Mononuclear cell (primary cell): ENCODE measurements around the gene CD164L2. TPM values are rescaled to one million over a fixed set of nuclear protein-coding genes. Genes with fewer than 3 reads are reported as not detected.

ENCODE experiments used
- H3K27me3 ChIP-seq: 2 replicates; pipeline ENCODE4 v1.6.0; 2011; ENCODE audit warnings: low read length, control low read depth; ENCODE audit not compliant: insufficient read depth
- H3K4me1 ChIP-seq: 2 replicates; pipeline ENCODE4 v1.5.1; 2011; ENCODE audit warnings: mild to moderate bottlenecking, low read length, control low read depth; ENCODE audit not compliant: insufficient read depth
- H3K4me3 ChIP-seq: 2 replicates; pipeline ENCODE4 v1.5.1; 2011; ENCODE audit warnings: mild to moderate bottlenecking, low read length, moderate library complexity
- H3K9me3 ChIP-seq: 2 replicates; pipeline ENCODE4 v1.5.1; 2011; ENCODE audit warnings: low read depth, mild to moderate bottlenecking, control low read depth, low read length
- total RNA-seq: library from RNA; depleted of rRNA; stranded (reverse); fragments of >200 nt; gene quantifications from one replicate; pipeline ENCODE4 v1.2.3, GENCODE V29; 2012

CD164L2 gene
- total RNA-seq, 1 donor, result not detected

- no peaks in the 10 kb centered on the region for H3K27me3 ChIP-seq
- H3K4me1 ChIP-seq, result peaks cover 63% of the 10 kb centered on the region
- no peaks in the 10 kb centered on the region for H3K9me3 ChIP-seq
- peak overlapping the region; percentile 38 for H3K4me3 ChIP-seq
Observed at GRCh38 chr1:27365372-27366112, 17.6 kb downstream of the CD164L2 start.

GRCh38 chr1:27364696-27365371 lies 18.3 kb downstream of the CD164L2 start:
- no peaks in the 10 kb centered on the region for H3K27me3 ChIP-seq
- H3K4me1 ChIP-seq, result peaks cover 60% of the 10 kb centered on the region
- H3K4me3 ChIP-seq, result no peak overlapping the region
- H3K9me3 ChIP-seq, result no peaks in the 10 kb centered on the region

DNA sequence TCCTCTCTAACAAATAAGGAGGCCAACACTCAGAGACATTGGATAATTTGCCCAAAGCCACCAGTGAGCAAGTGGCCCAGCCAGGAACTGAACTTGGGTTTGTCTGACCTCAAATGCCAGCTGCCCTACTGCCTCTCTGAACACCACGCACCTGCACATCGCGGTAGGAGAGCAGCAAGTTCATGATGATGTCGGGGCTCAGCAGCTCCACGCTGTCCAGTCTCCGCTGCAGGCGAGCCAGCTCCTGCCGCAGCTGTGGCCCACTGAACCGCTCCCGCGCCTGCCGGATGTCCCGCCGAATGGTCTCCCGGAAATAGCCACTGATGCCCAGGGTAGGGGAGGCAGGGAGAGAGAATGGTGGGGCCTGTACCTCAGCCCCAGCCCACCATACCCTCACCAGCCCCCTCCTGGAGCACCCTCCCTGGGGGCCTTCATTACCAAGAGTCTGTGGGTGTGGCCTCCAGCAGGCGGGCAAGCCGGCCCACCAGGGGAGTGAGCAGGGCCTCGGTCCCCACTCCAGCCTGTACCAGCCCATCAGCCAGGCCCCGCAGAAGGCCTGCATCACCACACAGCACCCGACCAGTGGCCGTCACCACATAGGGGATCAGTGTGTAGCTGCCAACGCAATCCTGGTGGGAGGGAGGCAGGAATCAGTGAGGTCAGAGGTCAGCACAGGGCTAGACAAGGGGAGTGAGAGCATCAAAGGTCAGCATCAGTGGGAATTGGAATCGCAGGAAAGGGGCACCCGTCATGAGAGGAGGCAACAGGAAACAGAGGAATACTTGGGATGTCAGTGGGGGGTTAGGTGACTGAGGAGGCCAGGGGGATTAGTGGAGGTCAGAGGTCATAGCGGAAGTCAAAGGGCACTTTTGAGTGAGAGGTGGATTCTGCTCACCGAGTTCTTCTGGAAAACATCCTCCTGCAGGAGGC lies 19.1 kb downstream of the CD164L2 start:
- H3K4me3 ChIP-seq, result no peak overlapping the region
- H3K9me3 ChIP-seq, result no peaks in the 10 kb centered on the region
- peaks cover 58% of the 10 kb centered on the region for H3K4me1 ChIP-seq
- H3K27me3 ChIP-seq, result no peaks in the 10 kb centered on the region

DNA sequence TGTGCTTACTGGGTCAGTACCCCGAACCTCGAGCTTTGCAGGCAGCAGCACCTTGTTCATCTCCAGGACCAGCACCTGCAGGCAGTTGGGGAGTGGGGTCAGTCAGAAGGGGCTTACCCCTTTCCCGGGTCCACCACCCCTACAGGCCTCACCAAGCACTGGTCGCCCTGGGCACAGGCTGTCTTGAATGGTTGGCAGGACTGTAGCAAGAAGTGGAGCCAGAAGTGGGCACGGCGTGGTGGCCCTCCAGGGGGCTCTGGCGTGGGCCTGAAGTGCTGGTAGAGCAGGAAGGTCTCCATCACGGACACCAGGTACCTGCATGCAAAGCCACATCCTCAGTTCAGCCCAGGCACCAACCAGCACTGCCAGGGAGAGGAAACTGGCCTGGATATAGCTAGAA lies 21.6 kb downstream of the CD164L2 start:
- Histone ChIP-seq H3K9me3 (no peaks in the 10 kb centered on the region), H3K4me3 (no peak overlapping the region), H3K4me1 (peaks cover 49% of the 10 kb centered on the region), H3K27me3 (no peaks in the 10 kb centered on the region)

DNA sequence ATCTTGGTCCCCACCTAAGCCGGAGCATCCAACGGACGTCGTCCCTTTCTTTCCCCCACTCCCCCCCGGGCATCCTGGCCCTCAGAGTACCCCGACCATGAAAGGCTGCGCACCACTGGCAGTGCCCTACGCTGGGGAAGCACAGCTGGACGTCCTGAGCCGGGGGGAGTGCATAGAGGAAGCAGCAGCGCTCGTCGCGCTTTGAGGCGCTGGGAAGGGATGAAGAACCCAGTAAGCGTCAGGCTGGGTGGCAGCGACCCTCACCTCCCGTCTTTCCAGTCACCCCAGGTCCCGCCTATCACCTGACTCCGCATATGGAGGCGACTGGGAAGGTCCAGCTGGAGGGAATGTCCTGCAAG lies 22.1 kb downstream of the CD164L2 start:
- Histone ChIP-seq H3K9me3 (no peaks in the 10 kb centered on the region), H3K4me1 (peaks cover 51% of the 10 kb centered on the region), H3K27me3 (no peaks in the 10 kb centered on the region), H3K4me3 (no peak overlapping the region)

DNA sequence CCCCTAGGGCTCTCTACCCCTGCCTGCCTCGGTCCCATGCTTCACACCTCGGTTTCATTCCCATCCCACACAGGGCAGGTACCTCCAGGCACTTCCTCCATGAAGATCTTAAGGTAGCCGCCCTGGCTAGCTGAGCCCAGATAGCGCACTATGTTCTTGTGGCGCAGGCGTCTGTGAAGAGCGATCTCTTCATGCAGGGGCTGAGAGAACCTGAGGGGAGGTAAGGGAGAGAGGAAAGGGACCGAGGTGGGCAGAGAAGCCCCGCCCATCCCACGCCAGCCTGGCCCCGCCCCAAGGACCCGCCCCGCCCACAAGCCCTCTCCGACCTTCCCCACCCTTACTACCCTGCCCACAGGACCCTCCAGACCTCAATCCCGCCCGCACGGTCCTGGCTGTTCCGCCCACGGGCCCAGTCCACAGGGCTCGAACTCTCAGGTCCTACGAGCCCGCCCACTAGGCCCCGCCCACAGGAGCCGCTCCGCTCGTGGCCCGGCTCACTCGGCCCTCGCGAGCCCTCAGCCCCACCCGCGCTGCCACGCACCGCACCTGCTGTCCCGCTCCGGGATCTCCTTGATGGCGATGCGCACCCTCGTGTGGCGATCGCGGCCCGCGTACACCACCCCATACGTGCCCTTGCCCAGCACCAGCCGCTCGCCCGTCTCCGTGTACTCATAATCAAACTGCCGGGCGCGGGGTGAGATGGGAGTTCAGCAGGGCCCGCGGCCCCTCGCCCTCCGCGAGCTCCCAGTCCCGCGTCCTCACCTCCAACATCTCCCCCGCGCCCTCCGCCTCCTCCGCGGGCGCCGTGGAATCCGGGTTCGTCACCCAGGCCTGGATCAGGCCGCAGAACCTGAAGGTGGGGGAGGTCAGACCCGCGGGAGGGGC lies 22.7 kb downstream of the CD164L2 start:
- Histone ChIP-seq H3K4me3 (peak overlapping the region; percentile 32), H3K9me3 (no peaks in the 10 kb centered on the region), H3K27me3 (no peaks in the 10 kb centered on the region), H3K4me1 (peaks cover 49% of the 10 kb centered on the region)

- peaks cover 43% of the 10 kb centered on the region for H3K4me1 ChIP-seq
- no peaks in the 10 kb centered on the region for H3K9me3 ChIP-seq
- H3K27me3 ChIP-seq, result no peaks in the 10 kb centered on the region
- H3K4me3 ChIP-seq, result no peak overlapping the region
Observed at GRCh38 chr1:27359822-27360158, 23.3 kb downstream of the CD164L2 start.

GRCh38 chr1:27358928-27359313 lies 24.2 kb downstream of the CD164L2 start:
- Histone ChIP-seq H3K9me3 (no peaks in the 10 kb centered on the region), H3K27me3 (no peaks in the 10 kb centered on the region), H3K4me3 (no peak overlapping the region), H3K4me1 (peaks cover 39% of the 10 kb centered on the region)

- no peaks in the 10 kb centered on the region for H3K9me3 ChIP-seq
- no peak overlapping the region for H3K4me3 ChIP-seq
- peaks cover 39% of the 10 kb centered on the region for H3K4me1 ChIP-seq
- H3K27me3 ChIP-seq, result no peaks in the 10 kb centered on the region
Observed at GRCh38 chr1:27358038-27358927, 24.9 kb downstream of the CD164L2 start.

GRCh38 chr1:27357281-27358037 lies 25.7 kb downstream of the CD164L2 start:
- peaks cover 39% of the 10 kb centered on the region for H3K4me1 ChIP-seq
- no peaks in the 10 kb centered on the region for H3K9me3 ChIP-seq
- H3K4me3 ChIP-seq, result peak overlapping the region; percentile 23
- H3K27me3 ChIP-seq, result no peaks in the 10 kb centered on the region

DNA sequence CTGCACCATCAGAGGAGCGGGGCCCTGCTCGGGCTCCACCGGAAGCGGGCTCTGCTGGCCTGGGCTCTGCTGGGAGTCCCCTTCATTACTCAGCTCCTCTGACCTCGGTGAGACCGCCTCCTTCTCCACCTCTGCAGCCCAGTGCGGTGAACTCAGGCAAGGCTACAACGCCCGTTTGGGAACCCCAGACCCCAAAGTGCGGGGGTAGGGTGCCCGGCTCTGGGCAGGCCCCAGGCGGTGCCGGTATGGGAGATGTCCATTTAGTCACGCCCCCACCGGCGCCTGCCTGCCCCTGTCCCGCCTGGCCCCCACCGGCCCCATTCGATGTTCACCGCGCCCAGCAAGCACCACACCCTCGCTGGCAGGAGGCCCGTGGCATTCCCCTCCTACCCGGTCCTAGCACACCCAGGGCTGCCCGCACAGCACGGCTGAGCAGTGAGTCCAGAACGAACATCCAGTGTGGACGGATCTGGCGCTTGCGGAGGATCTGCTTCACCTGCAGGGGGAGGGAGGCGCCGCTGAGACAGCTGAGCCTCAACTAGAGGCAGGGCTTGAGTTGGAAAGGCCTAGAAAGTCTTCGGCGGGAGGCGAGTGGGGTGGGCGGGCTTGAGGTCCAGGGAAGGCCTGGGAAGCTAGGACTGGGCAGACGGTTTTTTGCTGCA lies 26.4 kb downstream of the CD164L2 start:
- no peaks in the 10 kb centered on the region for H3K27me3 ChIP-seq
- H3K4me3 ChIP-seq, result peak overlapping the region; percentile 23
- H3K9me3 ChIP-seq, result no peaks in the 10 kb centered on the region
- H3K4me1 ChIP-seq, result peaks cover 39% of the 10 kb centered on the region

DNA sequence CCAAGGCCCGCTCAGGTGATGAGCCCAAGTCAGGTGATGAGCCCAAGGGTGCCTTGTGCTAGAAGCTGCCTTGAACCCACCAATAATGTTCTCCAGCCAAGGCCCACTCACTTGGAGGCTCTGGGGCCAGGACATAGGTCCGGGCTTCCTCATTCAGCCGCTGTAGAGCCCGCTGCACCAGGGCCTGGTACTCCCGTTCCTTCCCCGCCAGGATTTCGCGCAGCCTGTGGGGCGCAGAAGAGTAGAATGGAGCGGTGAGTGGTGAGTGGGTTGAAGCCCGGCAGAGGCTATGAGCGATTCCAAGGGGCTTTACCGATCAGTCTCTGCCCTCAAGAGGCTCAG lies 26.9 kb downstream of the CD164L2 start:
- no peaks in the 10 kb centered on the region for H3K9me3 ChIP-seq
- H3K27me3 ChIP-seq, result no peaks in the 10 kb centered on the region
- H3K4me3 ChIP-seq, result no peak overlapping the region
- H3K4me1 ChIP-seq, result peaks cover 39% of the 10 kb centered on the region

DNA sequence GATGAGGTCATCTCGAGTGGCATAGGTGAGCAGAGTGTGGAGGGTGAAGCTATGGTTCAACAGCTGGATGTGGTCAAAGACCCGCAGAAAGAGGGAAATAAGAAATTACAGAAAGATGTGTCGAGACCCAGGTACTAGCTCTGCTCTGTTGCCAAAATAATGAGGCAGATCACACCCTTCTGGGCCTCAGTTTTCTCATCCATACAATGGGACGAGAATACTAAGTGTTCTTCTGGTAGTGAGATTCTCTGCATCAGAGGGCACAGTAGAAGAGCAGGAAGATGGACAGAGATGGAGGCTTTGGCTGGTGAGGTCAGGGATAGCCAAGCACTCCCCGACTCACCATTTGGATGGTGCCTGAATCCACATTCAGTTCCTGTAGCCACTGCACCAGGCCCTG lies 27.4 kb downstream of the CD164L2 start:
- Histone ChIP-seq H3K9me3 (no peaks in the 10 kb centered on the region), H3K4me1 (peaks cover 36% of the 10 kb centered on the region), H3K27me3 (no peaks in the 10 kb centered on the region), H3K4me3 (no peak overlapping the region)
